Measurements from ENCODE around the gene SAYSD1.

GRCh38 chr6:39102821-39103136, 12.2 kb downstream of the SAYSD1 start:
- TF ChIP-seq POLR2A (IDR thresholded peaks at IDR 0.05) (no peak), CTCF (IDR thresholded peaks at IDR 0.05) (no peak)

All from lower leg skin (tissue), 3 donors.